HepG2 (cell line): ENCODE data around the gene KLHL40. TPM values are rescaled to one million over a fixed set of nuclear protein-coding genes. Genes with fewer than 3 reads are reported as not detected.

Experiments used
- ATAC-seq: fragments of 200-7000 bp; cut with Tn5 transposase; 3 replicates; pipeline ENCODE4 v1.9.1; 2020; ENCODE audit warnings: mild to moderate bottlenecking, moderate library complexity
- BruUV-seq: library from RNA; stranded (reverse); fragments of 400-500 nt; replicated peaks from 2 replicates; lab custom pipeline; 2021; lab: Mats Ljungman, UMichigan
- CTCF ChIA-PET: fragments of 300-600 bp; formaldehyde crosslinking; extraction: SDS; loops from one replicate; lab custom pipeline; 2021; ENCODE audit warnings: low total read pairs, inconsistent platforms, low intra/inter-chr PET ratio; lab: Yijun Ruan, JAX
- POLR2A ChIA-PET: fragments of 350-600 bp; sonication (Branson Sonifier 250); formaldehyde crosslinking; loops from one replicate; lab custom pipeline; 2020; ENCODE audit warnings: antibody characterized with exemption, inconsistent platforms; lab: Yijun Ruan, JAX
- DNase-seq: peaks from one replicate; pipeline ENCODE4 v3.0.0-alpha.2; 2015; ENCODE audit warnings: low spot score
- FAIRE-seq: peaks from 3 replicates; lab custom pipeline; 2011; peaks lifted over from hg19 to GRCh38; lab: Jason Lieb, UNC
- H2AFZ ChIP-seq: one replicate; pipeline ENCODE4 v1.6.1; 2011; ENCODE audit warnings: low read length, inconsistent platforms
- H3K27ac ChIP-seq: fragments of 300-600 bp; 3 replicates; pipeline ENCODE4 v1.8.0; 2011; ENCODE audit warnings: mixed run types, mild to moderate bottlenecking, mixed read lengths, low read length, inconsistent platforms; ENCODE audit not compliant: insufficient read depth; ENCODE audit errors: extremely low read length
- H3K27me3 ChIP-seq, 2 experiments: fragments of 200-600 bp in 1 of 2; 2 replicates in 1 of 2; 3 replicates in 1 of 2; pipeline versions ENCODE4 v1.6.0 to v1.8.0; 2011; ENCODE audit warnings: low read length in 2 of 2, mild to moderate bottlenecking in 2 of 2, moderate library complexity in 2 of 2, inconsistent platforms in 1 of 2; ENCODE audit not compliant: insufficient read depth in 2 of 2, control insufficient read depth in 1 of 2
- H3K36me3 ChIP-seq, 2 experiments: fragments of 200-600 bp in 1 of 2; replicated peaks in 1 of 2; 2 replicates in 1 of 2; 3 replicates in 1 of 2; pipeline versions ENCODE4 v1.5.1 to v1.8.0; 2011; ENCODE audit warnings: low read length in 2 of 2, inconsistent platforms in 1 of 2; ENCODE audit not compliant: insufficient read depth in 2 of 2, control insufficient read depth in 1 of 2
- H3K4me1 ChIP-seq: 2 replicates; pipeline ENCODE4 v1.5.1; 2012; ENCODE audit warnings: low read length, inconsistent platforms; ENCODE audit not compliant: insufficient read depth
- H3K4me2 ChIP-seq: 2 replicates; pipeline ENCODE4 v1.6.0; 2011; ENCODE audit warnings: low read depth, low read length, inconsistent platforms
- H3K4me3 ChIP-seq, 3 experiments: fragments of 200-600 bp in 1 of 3; sonication (generic), shearing (Covaris generic) in 1 of 3; replicated peaks in 1 of 3; 2 replicates each; pipeline ENCODE4 v1.5.1; 2011 to 2016; ENCODE audit warnings: low read length in 3 of 3, inconsistent platforms in 2 of 3, low read depth in 2 of 3, mild to moderate bottlenecking in 2 of 3, control low read depth in 1 of 3, mixed read lengths in 1 of 3; ENCODE audit not compliant: insufficient read depth in 1 of 3
- H3K79me2 ChIP-seq: one replicate; pipeline ENCODE4 v1.6.1; 2011; ENCODE audit warnings: low read length, inconsistent platforms; ENCODE audit not compliant: insufficient read depth
- H3K9ac ChIP-seq: 2 replicates; pipeline ENCODE4 v1.6.0; 2011; ENCODE audit warnings: mild to moderate bottlenecking, low read depth, low read length, inconsistent platforms; ENCODE audit not compliant: insufficient read depth
- H3K9me3 ChIP-seq: 2 replicates; pipeline ENCODE4 v1.5.1; 2012; ENCODE audit warnings: mild to moderate bottlenecking, low read length
- H4K20me1 ChIP-seq: 2 replicates; pipeline ENCODE4 v1.6.0; 2011; ENCODE audit warnings: inconsistent platforms, mild to moderate bottlenecking, low read length, moderate library complexity; ENCODE audit not compliant: insufficient read depth
- AGO1 ChIP-seq: fragments of 200-400 bp; formaldehyde crosslinking; IDR thresholded peaks from 2 replicates; pipeline ENCODE4 v1.6.1; 2017; ENCODE audit warnings: mild to moderate bottlenecking, low read depth, low read length, moderate library complexity; ENCODE audit not compliant: poor library complexity, severe bottlenecking
- CHCHD3 ChIP-seq: sonication (generic); formaldehyde crosslinking; IDR thresholded peaks from 2 replicates; pipeline ENCODE4 v1.8.0; 2022; ENCODE audit warnings: mild to moderate bottlenecking, missing genetic modification reagents, moderate library complexity
- EEA1 ChIP-seq: sonication (generic); formaldehyde crosslinking; IDR thresholded peaks from 2 replicates; pipeline ENCODE4 v1.5.1; 2020; ENCODE audit warnings: mild to moderate bottlenecking, missing genetic modification reagents, borderline replicate concordance
- MLXIP ChIP-seq: sonication (generic); formaldehyde crosslinking; IDR thresholded peaks from 2 replicates; pipeline ENCODE4 v1.9.0; 2021; ENCODE audit warnings: missing genetic modification reagents, borderline replicate concordance
- SETDB1 ChIP-seq: sonication (generic); formaldehyde crosslinking; IDR thresholded peaks from 2 replicates; pipeline ENCODE4 v1.5.1; 2020; ENCODE audit warnings: missing genetic modification reagents, mild to moderate bottlenecking, borderline replicate concordance
- SMAD9 ChIP-seq: sonication (generic); formaldehyde crosslinking; IDR thresholded peaks from 2 replicates; pipeline ENCODE4 v1.5.1; 2020; ENCODE audit warnings: mild to moderate bottlenecking, missing genetic modification reagents
- ZBTB26 ChIP-seq: IDR thresholded peaks from 2 replicates; pipeline ENCODE4 v1.6.1; 2016; ENCODE audit warnings: missing compliant biosample characterization, missing genetic modification reagents, borderline replicate concordance
- ZBTB3 ChIP-seq: sonication (generic); formaldehyde crosslinking; IDR thresholded peaks from 2 replicates; pipeline ENCODE4 v1.4.0; 2020; ENCODE audit warnings: low read depth, mild to moderate bottlenecking, moderate library complexity, missing genetic modification reagents, borderline replicate concordance
- ZMAT3 ChIP-seq: sonication (generic); formaldehyde crosslinking; conservative IDR thresholded peaks from 2 replicates; pipeline ENCODE4 v1.7.0; 2021; ENCODE audit warnings: missing genetic modification reagents
- ZNF138 ChIP-seq: sonication (generic); formaldehyde crosslinking; IDR thresholded peaks from 2 replicates; pipeline ENCODE4 v1.5.0; 2020; ENCODE audit warnings: mild to moderate bottlenecking, low read depth, missing genetic modification reagents
- ZNF232 ChIP-seq: sonication (generic); formaldehyde crosslinking; IDR thresholded peaks from 2 replicates; pipeline ENCODE4 v1.4.0; 2020; ENCODE audit warnings: missing genetic modification reagents, borderline replicate concordance
- ZNF816 ChIP-seq: sonication (generic); formaldehyde crosslinking; IDR thresholded peaks from 2 replicates; pipeline ENCODE4 v1.8.0; 2022; ENCODE audit warnings: missing genetic modification reagents, mild to moderate bottlenecking, borderline replicate concordance
- ZNF83 ChIP-seq: sonication (generic); formaldehyde crosslinking; IDR thresholded peaks from 2 replicates; pipeline ENCODE4 v1.4.0; 2020; ENCODE audit warnings: missing genetic modification reagents, mild to moderate bottlenecking, borderline replicate concordance
- WGBS: methylation state at CpG from one replicate; pipeline ENCODE4 v1.1.6; 2017; ENCODE audit warnings: low lambda C conversion rate; 5-methylcytosine and 5-hydroxymethylcytosine counted together
- in situ Hi-C: cut with HindIII; loops from 2 replicates; pipeline ENCODE4 v1.10.0; 2017; ENCODE audit warnings: low pct_unique_long_range_greater_than_20kb; ENCODE audit not compliant: extremely low pct_ligation_motif_present
- intact Hi-C: fragments of 100-400 bp; cut with micrococcal nuclease; formaldehyde crosslinking; loops from one replicate; pipeline ENCODE4 v1.10.0; 2022; ENCODE audit not compliant: unreplicated experiment
- polyA plus RNA-seq, 8 experiments: library from polyadenylated mRNA; depleted of rRNA in 3 of 8; stranded (reverse) in 7 of 8; unstranded in 1 of 8; fragments of >200 nt; fragmentation: Illumina TruSeq in 4 of 8; extraction: Trizol in 4 of 8; gene quantifications; 2 replicates each; pipeline versions ENCODE4 v1.2.1 to v1.2.3, GENCODE V29; 2011 to 2016; ENCODE audit warnings: low read depth in 4 of 8, missing spikeins in 1 of 8, mixed read lengths in 1 of 8; ENCODE audit not compliant: insufficient read depth in 1 of 8
- total RNA-seq, 5 experiments: library from RNA; depleted of rRNA; stranded (reverse); fragments of >200 nt; fragmentation: Illumina TruSeq; extraction: Trizol; gene quantifications; 2 replicates each; pipeline ENCODE4 v1.2.3, GENCODE V29; 2016; ENCODE audit warnings: low read depth in 1 of 5

KLHL40 gene
- total and polyA plus RNA-seq, 2 of the 13 experiments (the other 11 are each of a cell fraction or from before 2014, with no cell fraction given), result not detected

- no peaks in the 10 kb centered on the region for H3K36me3 ChIP-seq
- no peak overlapping the region for H3K27ac ChIP-seq
- no peak for FAIRE-seq
- TF ChIP-seq SMAD9 (CRISPR knock-in tag) (no peak), ZNF83 (CRISPR knock-in tag) (no peak), SETDB1 (CRISPR knock-in tag) (no peak), ZMAT3 (CRISPR knock-in tag) (no peak), ZNF232 (CRISPR knock-in tag) (no peak), ZBTB3 (CRISPR knock-in tag) (no peak), AGO1 (no peak)
- H3K4me1 ChIP-seq, result no peaks in the 10 kb centered on the region
- no peak overlapping the region for H3K4me3 ChIP-seq
- BruUV-seq, result no TSS peak
- no peak overlapping the region for H3K4me2 ChIP-seq
- WGBS, result 64% methylated on average over 2 of the region's 2 CpGs
- intact Hi-C loops, result no loop called here
- H2AFZ ChIP-seq, result no peak overlapping the region
- no peak for DNase-seq
- no peaks in the 10 kb centered on the region for H3K79me2 ChIP-seq
- H3K9ac ChIP-seq, result no peak overlapping the region
- CTCF ChIA-PET, result no interaction called here
- no peaks in the 10 kb centered on the region for H4K20me1 ChIP-seq
- POLR2A ChIA-PET, result interaction anchor here (0.7 kb wide), 1 partner anchor 9 kb away, joined by 5 read pairs; no protein-coding TSS in a partner anchor
- no peaks in the 10 kb centered on the region for H3K9me3 ChIP-seq
- no peaks in the 10 kb centered on the region; a peak in 1 of 5 replicates for H3K27me3 ChIP-seq
- no peak for ATAC-seq
- in situ Hi-C loops, result no loop called here
Measured at GRCh38 chr3:42723219-42723618, 37.9 kb downstream of the KLHL40 start.

GRCh38 chr3:42725454-42725853 is 40.1 kb downstream of the KLHL40 start:
- Histone ChIP-seq H3K4me3 (no peak overlapping the region), H4K20me1 (no peaks in the 10 kb centered on the region), H3K9me3 (no peaks in the 10 kb centered on the region), H2AFZ (no peak overlapping the region), H3K36me3 (no peaks in the 10 kb centered on the region), H3K4me2 (no peak overlapping the region), H3K4me1 (peaks cover 9% of the 10 kb centered on the region), H3K79me2 (no peaks in the 10 kb centered on the region), H3K9ac (no peak overlapping the region), H3K27ac (no peak overlapping the region), H3K27me3 (no peaks in the 10 kb centered on the region)
- ATAC-seq (no peak), DNase-seq (no peak), FAIRE-seq (no peak)
- in situ Hi-C loops (no loop called here), intact Hi-C loops (no loop called here)
- 47% methylated on average over 2 of the region's 2 CpGs for WGBS
- no peak for TF ChIP-seq ZNF138 (CRISPR knock-in tag)
- no peak for TF ChIP-seq ZBTB26 (CRISPR knock-in tag)
- no peak for TF ChIP-seq CHCHD3
- no peak for TF ChIP-seq EEA1 (CRISPR knock-in tag)
- no peak for TF ChIP-seq MLXIP (CRISPR knock-in tag)
- TF ChIP-seq ZNF816 (CRISPR knock-in tag), result no peak
- no TSS peak for BruUV-seq
- ChIA-PET POLR2A (no interaction called here), CTCF (no interaction called here)
